AG04450 (cell line): Measurements from ENCODE around the gene ABTB2. TPM values are rescaled to one million over a fixed set of nuclear protein-coding genes. Genes with fewer than 3 reads are reported as not detected.

Experiments
- CTCF ChIA-PET: fragments of 300-600, 350-600 bp; formaldehyde crosslinking; extraction: SDS; loops from one replicate; lab custom pipeline; 2022; ENCODE audit warnings: antibody characterized with exemption, inconsistent platforms; lab: Charles Lee
- POLR2A ChIA-PET: fragments of 350-600 bp; formaldehyde crosslinking; extraction: SDS; loops from one replicate; lab custom pipeline; 2021; ENCODE audit warnings: antibody characterized with exemption, inconsistent platforms; lab: Yijun Ruan, JAX
- DNase-seq: peaks from one replicate; pipeline ENCODE4 v3.0.0-alpha.2; 2011; ENCODE audit warnings: low read depth, low spot score
- H3K27ac ChIP-seq: one replicate; pipeline ENCODE4 v1.5.1; 2012; ENCODE audit warnings: low read depth, low read length, control low read depth
- H3K27me3 ChIP-seq: one replicate; pipeline ENCODE4 v1.6.0; 2012; ENCODE audit warnings: low read length; ENCODE audit not compliant: control insufficient read depth, insufficient read depth
- H3K4me3 ChIP-seq: 2 replicates; pipeline ENCODE4 v1.5.1; 2011; ENCODE audit warnings: mild to moderate bottlenecking, low read depth, low read length, control low read depth
- H3K9me3 ChIP-seq: 2 replicates; pipeline ENCODE4 v1.5.1; 2012; ENCODE audit warnings: low read length; ENCODE audit not compliant: control insufficient read depth, insufficient read depth
- polyA plus RNA-seq: library from polyadenylated mRNA; depleted of rRNA; stranded (reverse); fragments of >200 nt; gene quantifications from 2 replicates; pipeline ENCODE4 v1.2.3, GENCODE V29; 2011
- TF ChIP-seq, protein P1 (sequence below): IDR thresholded peaks from 2 replicates; pipeline ENCODE4 v1.5.1; 2011; ENCODE audit warnings: low read depth, low read length, control low read depth, inconsistent platforms

The ABTB2 gene
- polyA plus RNA-seq, 1 experiment: 0.43 TPM

DNA sequence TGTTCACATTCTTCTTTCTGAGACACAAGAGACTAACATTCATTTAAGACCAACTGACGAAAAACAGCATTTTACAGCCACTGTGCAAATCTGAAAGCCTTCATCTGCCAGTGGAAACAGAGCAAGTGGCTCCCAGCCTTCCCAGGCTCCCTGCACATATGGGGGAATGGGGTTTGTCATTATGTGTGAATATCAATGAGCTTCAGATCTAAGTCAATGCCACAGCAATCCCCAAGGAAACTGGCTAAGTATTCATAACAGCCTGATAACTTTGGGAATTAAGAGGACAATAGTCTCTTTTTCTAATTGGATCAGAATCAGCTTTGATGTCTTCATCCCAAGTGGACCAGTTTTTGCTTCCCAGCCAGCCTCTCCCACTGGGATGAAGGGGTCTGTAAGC, 66.9 kb downstream of the ABTB2 start:
- POLR2A ChIA-PET: no interaction called here
- CTCF ChIA-PET: interaction anchor here (0.6 kb wide), 1 partner anchor 1104 kb away, joined by 6 read pairs; no protein-coding TSS in a partner anchor
- Histone ChIP-seq H3K4me3 (no peak overlapping the region), H3K9me3 (no peaks in the 10 kb centered on the region), H3K27me3 (peaks cover 33% of the 10 kb centered on the region), H3K27ac (no peak overlapping the region)
- TF ChIP-seq, protein P1, sequence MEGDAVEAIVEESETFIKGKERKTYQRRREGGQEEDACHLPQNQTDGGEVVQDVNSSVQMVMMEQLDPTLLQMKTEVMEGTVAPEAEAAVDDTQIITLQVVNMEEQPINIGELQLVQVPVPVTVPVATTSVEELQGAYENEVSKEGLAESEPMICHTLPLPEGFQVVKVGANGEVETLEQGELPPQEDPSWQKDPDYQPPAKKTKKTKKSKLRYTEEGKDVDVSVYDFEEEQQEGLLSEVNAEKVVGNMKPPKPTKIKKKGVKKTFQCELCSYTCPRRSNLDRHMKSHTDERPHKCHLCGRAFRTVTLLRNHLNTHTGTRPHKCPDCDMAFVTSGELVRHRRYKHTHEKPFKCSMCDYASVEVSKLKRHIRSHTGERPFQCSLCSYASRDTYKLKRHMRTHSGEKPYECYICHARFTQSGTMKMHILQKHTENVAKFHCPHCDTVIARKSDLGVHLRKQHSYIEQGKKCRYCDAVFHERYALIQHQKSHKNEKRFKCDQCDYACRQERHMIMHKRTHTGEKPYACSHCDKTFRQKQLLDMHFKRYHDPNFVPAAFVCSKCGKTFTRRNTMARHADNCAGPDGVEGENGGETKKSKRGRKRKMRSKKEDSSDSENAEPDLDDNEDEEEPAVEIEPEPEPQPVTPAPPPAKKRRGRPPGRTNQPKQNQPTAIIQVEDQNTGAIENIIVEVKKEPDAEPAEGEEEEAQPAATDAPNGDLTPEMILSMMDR: no peak
- no peak for DNase-seq

DNA sequence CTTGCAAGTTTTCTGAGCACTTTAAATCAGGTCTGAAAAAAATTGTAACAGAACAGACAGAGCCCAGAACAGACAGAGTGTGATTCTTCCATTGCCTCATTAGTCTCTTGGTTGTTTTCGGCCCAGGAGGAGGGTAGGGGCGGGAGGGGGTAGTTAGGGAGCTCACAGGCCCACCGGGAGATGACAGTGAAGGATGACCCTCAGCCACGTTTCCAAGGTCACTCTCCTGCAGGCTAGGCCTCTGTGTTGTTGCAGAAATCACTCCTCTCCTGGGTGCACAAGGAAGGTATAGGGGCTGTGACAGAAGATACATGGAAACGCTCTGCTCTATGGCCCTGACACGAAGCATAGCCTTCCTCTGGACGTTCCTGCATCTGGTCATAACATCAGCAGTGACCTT, 69.3 kb downstream of the ABTB2 start:
- TF ChIP-seq, protein P1: no peak
- Histone ChIP-seq H3K9me3 (no peaks in the 10 kb centered on the region), H3K4me3 (no peak overlapping the region), H3K27me3 (peaks cover 35% of the 10 kb centered on the region), H3K27ac (no peak overlapping the region)
- ChIA-PET POLR2A (no interaction called here), CTCF (no interaction called here)
- no peak for DNase-seq

DNA sequence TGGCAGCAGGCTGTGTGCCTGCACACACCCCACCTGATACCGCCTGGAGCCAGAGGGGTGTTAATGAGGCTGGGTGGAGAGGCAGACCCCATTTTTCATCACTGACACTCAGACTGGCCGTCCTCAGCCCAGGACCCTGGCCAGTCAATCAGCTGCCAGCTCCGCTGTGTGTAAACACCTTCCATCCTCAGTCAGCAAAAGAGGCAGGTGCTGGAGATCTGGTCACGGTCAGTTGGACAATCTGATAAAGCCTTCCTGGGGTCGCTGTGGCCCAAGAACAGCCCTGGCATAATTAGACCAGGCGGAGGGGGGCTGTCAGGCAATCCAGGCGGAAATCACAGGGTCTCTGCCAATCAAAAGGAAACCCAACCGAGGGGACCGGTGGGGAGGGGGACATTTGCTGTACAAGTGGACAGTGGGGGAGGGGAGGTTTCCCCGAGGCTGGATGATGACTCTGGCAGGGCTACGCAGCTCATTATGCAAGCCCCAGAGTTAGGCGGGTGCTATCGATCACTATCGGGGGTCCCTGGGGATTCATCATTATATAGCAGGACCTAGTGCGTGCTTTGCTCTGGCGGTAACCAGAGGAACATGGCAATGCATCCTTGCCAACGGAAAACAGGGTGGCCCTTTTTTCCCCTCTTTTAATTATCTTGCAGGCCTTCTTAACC, 72.9 kb downstream of the ABTB2 start:
- Histone ChIP-seq H3K27ac (no peak overlapping the region), H3K27me3 (peaks cover 26% of the 10 kb centered on the region), H3K4me3 (no peak overlapping the region), H3K9me3 (no peaks in the 10 kb centered on the region)
- ChIA-PET POLR2A (no interaction called here), CTCF (no interaction called here)
- TF ChIP-seq, protein P1: no peak
- DNase-seq: no peak

DNA sequence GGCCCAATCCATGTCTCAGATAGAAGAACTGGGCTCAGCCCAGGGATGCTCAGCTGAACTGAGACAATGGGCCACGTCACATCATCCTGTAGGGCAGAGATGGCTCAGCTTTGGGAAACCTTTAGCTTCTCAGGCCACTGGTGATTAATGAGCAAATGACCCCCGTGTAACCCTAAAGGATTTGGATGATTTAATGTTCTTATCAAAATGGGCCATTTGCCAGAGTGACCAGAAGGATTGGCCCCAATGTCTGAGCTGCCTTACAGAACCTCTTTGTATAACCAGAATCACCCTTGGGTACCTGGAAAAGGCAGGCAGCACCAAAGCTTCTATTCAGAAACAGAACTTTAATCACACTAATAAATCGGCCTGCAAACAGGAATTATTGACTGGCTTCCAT, 73.7 kb downstream of the ABTB2 start:
- ChIA-PET POLR2A (no interaction called here), CTCF (interaction anchor here (1.1 kb wide), 1 partner anchor 109 kb away, joined by 3 read pairs; no protein-coding TSS in a partner anchor)
- DNase-seq: no peak
- peaks cover 26% of the 10 kb centered on the region for H3K27me3 ChIP-seq
- no peak overlapping the region for H3K27ac ChIP-seq
- no peak overlapping the region for H3K4me3 ChIP-seq
- TF ChIP-seq, protein P1: no peak
- no peaks in the 10 kb centered on the region for H3K9me3 ChIP-seq
